Activated CD4-positive, alpha-beta memory T cell treated with anti-CD3 and anti-CD28 coated beads for 36 hours (primary cell): ENCODE measurements around the gene ZNF189. TPM values are rescaled to one million over a fixed set of nuclear protein-coding genes. Genes with fewer than 3 reads are reported as not detected.

ENCODE experiments used
- CTCF ChIA-PET: fragments of 350-600 bp; sonication (Branson Sonifier 250); formaldehyde crosslinking; loops from one replicate; lab custom pipeline; 2021; ENCODE audit warnings: antibody characterized with exemption, inconsistent platforms; lab: Charles Lee
- POLR2A ChIA-PET: fragments of 350-600 bp; sonication (Branson Sonifier 250); formaldehyde crosslinking; loops from one replicate; lab custom pipeline; 2021; ENCODE audit warnings: antibody characterized with exemption; lab: Charles Lee
- DNase-seq: peaks from one replicate; pipeline ENCODE4 v3.0.0-alpha.2; 2020
- H3K27ac Mint-ChIP-seq: one replicate; pipeline ENCODE4 v1.8.0; 2021; ENCODE audit warnings: mixed read lengths
- H3K27me3 Mint-ChIP-seq: one replicate; pipeline ENCODE4 v1.8.0; 2021; ENCODE audit warnings: mixed read lengths
- H3K36me3 Mint-ChIP-seq: one replicate; pipeline ENCODE4 v1.8.0; 2021; ENCODE audit warnings: mixed read lengths
- H3K4me1 Mint-ChIP-seq: one replicate; pipeline ENCODE4 v1.8.0; 2021; ENCODE audit warnings: low read depth, mixed read lengths
- H3K4me3 Mint-ChIP-seq: one replicate; pipeline ENCODE4 v1.8.0; 2021; ENCODE audit warnings: mild to moderate bottlenecking, mixed read lengths
- H3K9me3 Mint-ChIP-seq: one replicate; pipeline ENCODE4 v1.8.0; 2021; ENCODE audit warnings: mixed read lengths
- intact Hi-C: fragments of 100-400 bp; cut with micrococcal nuclease; formaldehyde crosslinking; loops from one replicate; pipeline ENCODE4 v1.15.1; 2023
- total RNA-seq, 2 experiments: library from RNA; stranded (reverse); gene quantifications; one replicate each; pipeline ENCODE4 v1.2.3, GENCODE V29; 2021

The ZNF189 gene
- total RNA-seq, 2 experiments from 2014 or later: 10.2 to 10.6 TPM

GRCh38 chr9:101366038-101366756 lies 32.5 kb upstream of the ZNF189 start:
- no peaks in the 10 kb centered on the region for H3K36me3 Mint-ChIP-seq
- intact Hi-C loops: no loop called here
- H3K9me3 Mint-ChIP-seq: no peaks in the 10 kb centered on the region
- CTCF ChIA-PET: no interaction called here
- DNase-seq: no peak
- no peaks in the 10 kb centered on the region for H3K4me1 Mint-ChIP-seq
- no peak overlapping the region for H3K4me3 Mint-ChIP-seq
- peaks cover 3% of the 10 kb centered on the region for H3K27me3 Mint-ChIP-seq
- POLR2A ChIA-PET: no interaction called here
- H3K27ac Mint-ChIP-seq: no peak overlapping the region

GRCh38 chr9:101367323-101367722 lies 31.3 kb upstream of the ZNF189 start:
- ChIA-PET CTCF (no interaction called here), POLR2A (no interaction called here)
- no peak overlapping the region for H3K4me3 Mint-ChIP-seq
- H3K27ac Mint-ChIP-seq: no peak overlapping the region
- H3K4me1 Mint-ChIP-seq: no peaks in the 10 kb centered on the region
- DNase-seq: no peak
- intact Hi-C loops: no loop called here
- peaks cover 7% of the 10 kb centered on the region for H3K27me3 Mint-ChIP-seq
- H3K36me3 Mint-ChIP-seq: no peaks in the 10 kb centered on the region
- H3K9me3 Mint-ChIP-seq: peaks cover 2% of the 10 kb centered on the region

GRCh38 chr9:101369286-101369685 lies 29.4 kb upstream of the ZNF189 start:
- intact Hi-C loops: no loop called here
- Mint-ChIP-seq H3K4me1 (no peaks in the 10 kb centered on the region), H3K9me3 (peaks cover 2% of the 10 kb centered on the region), H3K36me3 (no peaks in the 10 kb centered on the region), H3K4me3 (no peak overlapping the region), H3K27me3 (peaks cover 7% of the 10 kb centered on the region), H3K27ac (no peak overlapping the region)
- ChIA-PET CTCF (no interaction called here), POLR2A (no interaction called here)
- no peak for DNase-seq

GRCh38 chr9:101369884-101370531 lies 28.6 kb upstream of the ZNF189 start:
- Mint-ChIP-seq H3K4me3 (no peak overlapping the region), H3K27ac (no peak overlapping the region), H3K36me3 (no peaks in the 10 kb centered on the region), H3K9me3 (peaks cover 2% of the 10 kb centered on the region), H3K4me1 (no peaks in the 10 kb centered on the region), H3K27me3 (peaks cover 7% of the 10 kb centered on the region)
- DNase-seq: no peak
- ChIA-PET CTCF (no interaction called here), POLR2A (no interaction called here)
- intact Hi-C loops: no loop called here

- POLR2A ChIA-PET: no interaction called here
- intact Hi-C loops: no loop called here
- DNase-seq: no peak
- Mint-ChIP-seq H3K4me3 (no peak overlapping the region), H3K9me3 (peaks cover 2% of the 10 kb centered on the region), H3K4me1 (no peaks in the 10 kb centered on the region), H3K27ac (no peak overlapping the region), H3K27me3 (peaks cover 12% of the 10 kb centered on the region), H3K36me3 (no peaks in the 10 kb centered on the region)
- CTCF ChIA-PET: interaction anchor here (1.0 kb wide), 1 partner anchor 17 kb away, joined by 4 read pairs; no protein-coding TSS in a partner anchor
These were observed 26.8 kb upstream of the ZNF189 start for GRCh38 chr9:101371813-101372212.

GRCh38 chr9:101372327-101373118 lies 26.1 kb upstream of the ZNF189 start:
- H3K4me3 Mint-ChIP-seq: no peak overlapping the region
- ChIA-PET POLR2A (no interaction called here), CTCF (interaction anchor here (1.3 kb wide), 1 partner anchor 9 kb away, joined by 4 read pairs; no protein-coding TSS in a partner anchor)
- H3K27me3 Mint-ChIP-seq: peaks cover 12% of the 10 kb centered on the region
- no peaks in the 10 kb centered on the region for H3K36me3 Mint-ChIP-seq
- no peaks in the 10 kb centered on the region for H3K4me1 Mint-ChIP-seq
- no peak overlapping the region for H3K27ac Mint-ChIP-seq
- intact Hi-C loops: no loop called here
- no peak for DNase-seq
- peaks cover 2% of the 10 kb centered on the region for H3K9me3 Mint-ChIP-seq

GRCh38 chr9:101375546-101375945 lies 23.1 kb upstream of the ZNF189 start:
- peaks cover 12% of the 10 kb centered on the region for H3K27me3 Mint-ChIP-seq
- POLR2A ChIA-PET: interaction anchor here (0.6 kb wide), 1 partner anchor 26 kb away, joined by 4 read pairs; no protein-coding TSS in a partner anchor
- CTCF ChIA-PET: interaction anchor here (1.5 to 2.3 kb wide), 2 partner anchors 13 to 64 kb away, joined by 3 to 13 read pairs; no protein-coding TSS in a partner anchor
- peaks cover 2% of the 10 kb centered on the region for H3K9me3 Mint-ChIP-seq
- no peaks in the 10 kb centered on the region for H3K4me1 Mint-ChIP-seq
- no peak overlapping the region for H3K27ac Mint-ChIP-seq
- intact Hi-C loops: no loop called here
- no peaks in the 10 kb centered on the region for H3K36me3 Mint-ChIP-seq
- no peak overlapping the region for H3K4me3 Mint-ChIP-seq
- DNase-seq: no peak

- no peak overlapping the region for H3K27ac Mint-ChIP-seq
- intact Hi-C loops: no loop called here
- no peak for DNase-seq
- H3K4me1 Mint-ChIP-seq: no peaks in the 10 kb centered on the region
- peaks cover 1% of the 10 kb centered on the region for H3K36me3 Mint-ChIP-seq
- H3K9me3 Mint-ChIP-seq: peaks cover 2% of the 10 kb centered on the region
- POLR2A ChIA-PET: no interaction called here
- H3K4me3 Mint-ChIP-seq: no peak overlapping the region
- CTCF ChIA-PET: interaction anchor here (1.5 to 2.3 kb wide), 2 partner anchors 12 to 65 kb away, joined by 3 to 13 read pairs; no protein-coding TSS in a partner anchor
- peaks cover 12% of the 10 kb centered on the region for H3K27me3 Mint-ChIP-seq
These were observed 22.4 kb upstream of the ZNF189 start for GRCh38 chr9:101376111-101376848.

- POLR2A ChIA-PET: no interaction called here
- H3K36me3 Mint-ChIP-seq: peaks cover 8% of the 10 kb centered on the region
- no peak overlapping the region for H3K4me3 Mint-ChIP-seq
- peaks cover 8% of the 10 kb centered on the region for H3K27me3 Mint-ChIP-seq
- DNase-seq: no peak
- no peaks in the 10 kb centered on the region for H3K4me1 Mint-ChIP-seq
- no peak overlapping the region for H3K27ac Mint-ChIP-seq
- H3K9me3 Mint-ChIP-seq: peaks cover 8% of the 10 kb centered on the region
- intact Hi-C loops: no loop called here
- CTCF ChIA-PET: interaction anchor here (1.0 kb wide), 1 partner anchor 8 kb away, joined by 3 read pairs; no protein-coding TSS in a partner anchor
These were observed 18.4 kb upstream of the ZNF189 start for GRCh38 chr9:101380295-101380694.

GRCh38 chr9:101381118-101381517 lies 17.5 kb upstream of the ZNF189 start:
- H3K4me3 Mint-ChIP-seq: no peak overlapping the region
- H3K36me3 Mint-ChIP-seq: peaks cover 13% of the 10 kb centered on the region
- ChIA-PET CTCF (interaction anchor here (0.9 kb wide), 1 partner anchor 8 kb away, joined by 4 read pairs; no protein-coding TSS in a partner anchor), POLR2A (no interaction called here)
- no peak for DNase-seq
- H3K9me3 Mint-ChIP-seq: peaks cover 11% of the 10 kb centered on the region
- peaks cover 5% of the 10 kb centered on the region for H3K27me3 Mint-ChIP-seq
- no peak overlapping the region for H3K27ac Mint-ChIP-seq
- no peaks in the 10 kb centered on the region for H3K4me1 Mint-ChIP-seq
- intact Hi-C loops: no loop called here

- no peak overlapping the region for H3K27ac Mint-ChIP-seq
- ChIA-PET POLR2A (no interaction called here), CTCF (interaction anchor here (0.9 kb wide), 1 partner anchor 9 kb away, joined by 4 read pairs; no protein-coding TSS in a partner anchor)
- no peak for DNase-seq
- H3K4me3 Mint-ChIP-seq: no peak overlapping the region
- H3K36me3 Mint-ChIP-seq: peaks cover 15% of the 10 kb centered on the region
- peaks cover 11% of the 10 kb centered on the region for H3K9me3 Mint-ChIP-seq
- peaks cover 4% of the 10 kb centered on the region for H3K27me3 Mint-ChIP-seq
- intact Hi-C loops: no loop called here
- no peaks in the 10 kb centered on the region for H3K4me1 Mint-ChIP-seq
These were observed 16.8 kb upstream of the ZNF189 start for GRCh38 chr9:101381833-101382342.
